ENCODE results near the gene NEDD4L.

- TF ChIP-seq OSR1 (CRISPR knock-in tag; IDR thresholded peaks at IDR 0.05) (no peak), BACH2 (CRISPR knock-in tag; IDR thresholded peaks at IDR 0.05; ENCODE audit: borderline replicate concordance) (no peak), ARNTL (CRISPR knock-in tag; IDR thresholded peaks at IDR 0.05; ENCODE audit: borderline replicate concordance, low read depth) (no peak), CSDC2 (CRISPR knock-in tag; IDR thresholded peaks at IDR 0.05) (no peak), ZNF565 (CRISPR knock-in tag; conservative IDR thresholded peaks at IDR 0.05; ENCODE audit: low read depth) (no peak), TOX (CRISPR knock-in tag; IDR thresholded peaks at IDR 0.05; ENCODE audit: borderline replicate concordance) (no peak)
Observed at GRCh38 chr18:58389745-58390144, 345.7 kb downstream of the NEDD4L start.
